IPS-18c (cell line): Measurements from ENCODE around the gene C12orf50.

ENCODE experiments used
- H3K4me3 ChIP-seq: 2 replicates; pipeline ENCODE4 v1.7.0; 2013; ENCODE audit warnings: low read depth, mild to moderate bottlenecking, low read length, moderate library complexity; ENCODE audit not compliant: insufficient read depth
- H3K9me3 ChIP-seq: one replicate; pipeline ENCODE4 v1.6.1; 2013; ENCODE audit warnings: mild to moderate bottlenecking, low read length, moderate library complexity; ENCODE audit not compliant: control insufficient read depth, insufficient read depth

Gene C12orf50

GRCh38 chr12:87933991-87934390 is 95.2 kb downstream of the C12orf50 start:
- no peak overlapping the region for H3K4me3 ChIP-seq
- H3K9me3 ChIP-seq, result peaks cover 4% of the 10 kb centered on the region

DNA sequence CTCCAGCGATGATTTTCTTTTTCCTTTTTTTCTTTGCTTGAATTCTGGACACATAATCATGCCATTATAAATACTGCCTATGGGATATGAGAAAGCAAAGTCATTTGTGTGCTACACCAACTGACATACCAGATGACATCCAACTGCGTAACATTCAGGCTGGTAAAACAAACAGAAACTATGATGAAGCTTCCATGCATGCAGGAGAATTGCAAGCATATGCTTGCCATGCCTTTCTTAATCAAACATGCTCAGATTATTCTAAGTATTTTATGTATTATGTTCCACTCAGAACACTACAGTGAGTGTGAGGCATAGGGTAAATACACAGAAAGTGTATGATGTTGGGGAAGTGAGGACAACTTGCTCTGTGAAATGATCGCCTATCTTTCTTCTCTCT is 97.4 kb downstream of the C12orf50 start:
- H3K9me3 ChIP-seq, result no peaks in the 10 kb centered on the region

GRCh38 chr12:87930627-87931026 is 98.6 kb downstream of the C12orf50 start:
- H3K4me3 ChIP-seq, result no peak overlapping the region
- H3K9me3 ChIP-seq, result no peaks in the 10 kb centered on the region

More for the DNA sequence above, 97.4 kb downstream of the C12orf50 start:
- no peak overlapping the region for H3K4me3 ChIP-seq
